Stimulated activated CD4-positive, alpha-beta T cell treated with anti-CD3 and anti-CD28 coated beads, Interleukin-12 subunit alpha, Interleukin-12 subunit beta, amount 100 ng/mL, for 4 hours (primary cell): ENCODE results near the gene RBM20.

ENCODE experiments used
- DNase-seq: peaks from one replicate; pipeline ENCODE4 v3.0.0-alpha.2; 2020

The RBM20 gene

DNA sequence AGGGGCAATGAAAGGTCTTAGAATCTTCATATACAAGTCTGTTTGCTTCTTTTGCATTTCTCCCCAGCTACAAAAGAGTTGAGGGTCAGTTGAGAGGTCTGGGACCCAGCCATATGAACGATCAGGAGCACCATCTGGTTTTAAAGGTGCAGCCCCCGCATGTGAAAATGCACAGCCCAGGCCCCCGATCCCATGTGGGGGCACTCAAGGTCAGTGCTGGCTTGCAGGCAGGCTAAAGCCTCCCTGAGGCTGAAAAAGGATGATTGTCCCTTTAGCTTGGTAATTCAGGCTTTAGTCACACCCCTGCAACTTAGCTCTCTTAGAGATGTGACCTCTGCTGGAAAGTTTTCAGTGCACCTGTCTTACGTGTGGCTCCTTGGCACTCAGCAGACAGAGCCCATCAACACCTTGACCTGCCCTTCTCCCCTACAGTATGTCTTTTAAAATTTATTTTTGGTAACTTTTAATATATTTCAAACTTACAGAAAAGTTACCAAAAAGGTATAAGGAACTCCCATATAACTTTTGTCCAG lies 147.5 kb downstream of the RBM20 start:
- no peak for DNase-seq

DNA sequence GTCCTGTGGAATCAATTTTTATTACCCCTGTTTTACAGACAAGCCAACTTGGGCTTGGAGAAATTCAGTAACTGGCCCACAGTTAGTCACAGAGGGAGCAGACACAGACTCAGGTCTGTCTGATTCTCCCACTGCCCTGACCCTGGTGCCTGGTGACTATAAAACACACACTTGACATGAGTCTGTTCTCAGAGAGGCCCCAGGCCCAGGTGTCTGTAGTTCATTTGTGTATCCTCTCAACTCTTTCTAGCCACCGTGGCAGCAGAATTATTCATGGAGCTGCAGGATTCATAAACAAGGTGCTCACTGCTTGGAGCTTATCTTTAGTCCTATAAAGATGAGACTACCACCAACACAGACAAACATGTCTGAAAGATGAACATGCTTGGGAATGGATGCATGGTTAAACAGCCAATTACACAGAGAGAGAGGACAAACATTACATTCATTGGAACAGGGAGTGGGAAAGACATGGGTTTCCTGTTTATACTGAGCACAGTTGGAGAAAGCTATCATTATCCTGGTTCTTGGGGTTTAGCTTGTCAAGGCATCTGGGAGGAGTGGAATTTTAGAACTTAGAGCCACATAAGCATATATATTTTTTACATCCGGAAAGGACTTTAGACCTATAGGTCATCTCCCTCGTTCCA lies 148.5 kb downstream of the RBM20 start:
- no peak for DNase-seq

DNA sequence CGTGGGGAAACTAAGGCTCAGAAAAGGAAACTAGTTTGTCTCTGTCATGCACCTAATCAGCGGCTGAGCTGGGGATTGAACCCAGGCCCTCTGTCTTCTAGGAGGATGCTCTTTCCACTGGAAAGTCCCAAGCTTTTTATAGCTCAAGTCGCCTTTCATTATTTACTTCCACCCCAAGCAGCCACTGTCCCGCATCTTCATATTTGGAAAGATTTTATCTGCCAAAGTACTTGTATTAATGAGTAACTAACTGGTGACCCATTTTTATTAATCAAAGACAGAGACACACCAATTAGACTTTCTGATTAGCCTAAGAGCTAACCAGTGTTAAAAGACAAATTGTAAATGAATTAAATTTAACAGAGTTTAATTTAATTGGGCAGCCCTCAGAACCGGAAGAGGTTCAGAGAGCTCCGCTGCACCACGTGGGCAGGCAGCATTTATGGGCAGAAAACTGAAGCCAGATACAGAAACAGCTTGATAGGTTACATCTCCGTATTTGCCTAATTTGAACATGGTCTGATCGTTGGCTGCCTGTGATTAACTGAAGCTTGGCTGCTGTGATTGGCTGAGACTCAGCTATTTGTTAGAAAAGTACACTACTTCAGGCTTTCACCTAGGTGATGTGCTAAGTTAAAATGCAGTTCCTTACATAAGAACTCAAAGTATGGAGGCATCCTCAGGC lies 149.1 kb downstream of the RBM20 start:
- DNase-seq = no peak

DNA sequence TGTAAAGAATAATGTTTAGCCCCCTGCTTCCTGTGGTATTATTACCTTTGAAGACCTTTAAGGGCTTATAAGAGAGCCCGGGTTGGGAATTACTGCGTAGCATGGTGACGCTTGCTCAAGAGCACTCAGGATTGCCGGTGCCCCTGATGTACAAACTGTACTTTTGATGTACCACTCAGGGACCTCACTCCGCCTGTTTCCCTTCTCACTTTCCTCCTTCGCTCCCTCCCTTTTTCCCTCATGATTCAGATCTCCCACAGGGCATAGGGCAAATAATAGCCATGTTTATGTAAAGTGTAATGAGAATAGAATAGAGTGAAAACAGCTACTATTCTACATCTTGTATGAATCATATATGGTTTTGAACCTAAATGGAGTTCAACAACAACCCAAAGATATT lies 149.8 kb downstream of the RBM20 start:
- no peak for DNase-seq

DNA sequence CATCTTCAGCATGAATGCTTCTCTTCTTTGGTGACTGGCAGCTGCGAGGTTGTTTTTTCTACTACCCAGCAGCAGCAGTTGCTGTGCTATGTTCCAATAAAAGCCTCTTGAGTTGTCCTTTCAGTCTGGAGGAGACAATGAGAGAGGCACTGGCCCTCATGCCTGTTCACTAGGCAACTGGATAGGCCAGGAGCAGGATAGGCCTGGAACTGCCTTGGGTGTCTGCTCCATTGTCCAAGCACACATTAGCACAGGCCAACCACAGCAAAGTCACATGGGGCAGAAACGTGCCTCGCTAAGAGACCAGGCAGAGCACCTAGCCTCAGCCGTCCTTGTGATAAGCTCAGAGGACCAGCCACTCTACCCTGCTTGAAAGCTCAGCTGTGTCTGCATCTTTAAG lies 150.7 kb downstream of the RBM20 start:
- no peak for DNase-seq

DNA sequence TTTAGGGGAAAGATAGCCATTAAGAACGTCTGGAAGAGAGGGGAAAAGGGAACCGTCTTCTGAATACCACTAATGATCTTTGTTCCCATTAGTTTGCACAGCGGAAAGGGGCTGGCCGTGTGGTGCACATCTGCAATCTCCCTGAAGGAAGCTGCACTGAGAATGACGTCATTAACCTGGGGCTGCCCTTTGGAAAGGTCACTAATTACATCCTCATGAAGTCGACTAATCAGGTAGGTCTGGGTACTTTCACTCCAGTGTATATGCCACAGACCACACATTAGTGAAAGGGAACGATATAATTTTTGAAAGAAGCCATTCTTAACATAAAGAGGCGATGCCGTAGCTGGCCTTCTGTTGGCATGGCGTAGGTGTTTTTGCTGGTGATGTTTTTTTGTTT lies 153.3 kb downstream of the RBM20 start:
- no peak for DNase-seq

DNA sequence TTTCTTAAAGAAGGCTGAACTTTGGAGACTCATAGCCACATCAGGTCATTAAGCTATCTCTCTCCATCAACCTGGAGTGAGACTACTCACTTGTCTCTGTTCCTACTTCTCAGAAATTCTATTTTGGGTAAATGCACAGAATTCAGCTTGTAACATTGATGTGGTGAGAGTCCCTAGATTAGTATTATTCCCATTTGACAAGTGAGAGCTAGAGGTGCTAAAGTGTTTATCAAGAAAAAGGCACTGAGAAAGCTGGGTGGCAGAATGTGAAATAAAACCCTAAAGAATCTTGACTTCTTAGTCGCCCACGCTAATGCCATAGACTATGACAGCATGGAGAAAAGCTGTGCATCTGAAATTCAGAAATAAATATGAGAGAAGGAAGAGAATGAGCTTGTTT lies 154.2 kb downstream of the RBM20 start:
- no peak for DNase-seq

DNA sequence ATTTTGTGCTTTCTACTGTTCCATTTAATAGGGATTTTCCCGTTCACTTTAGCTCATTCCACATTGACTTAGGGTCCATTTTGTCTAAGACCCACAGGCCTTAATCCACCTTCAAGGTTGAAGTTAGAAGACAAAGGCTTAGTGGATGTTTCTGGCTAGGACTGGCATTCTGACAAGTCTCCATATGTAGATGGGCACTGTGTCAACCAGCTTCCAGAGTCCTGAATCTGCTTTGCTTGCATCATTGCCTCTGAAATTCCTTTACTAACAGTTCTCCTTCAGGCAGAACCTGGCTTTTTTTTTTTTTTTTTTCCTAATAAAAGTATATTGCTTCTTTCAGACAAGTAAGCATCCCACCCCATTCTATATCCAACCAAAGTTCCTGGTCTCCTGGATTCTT lies 158.0 kb downstream of the RBM20 start:
- no peak for DNase-seq

DNA sequence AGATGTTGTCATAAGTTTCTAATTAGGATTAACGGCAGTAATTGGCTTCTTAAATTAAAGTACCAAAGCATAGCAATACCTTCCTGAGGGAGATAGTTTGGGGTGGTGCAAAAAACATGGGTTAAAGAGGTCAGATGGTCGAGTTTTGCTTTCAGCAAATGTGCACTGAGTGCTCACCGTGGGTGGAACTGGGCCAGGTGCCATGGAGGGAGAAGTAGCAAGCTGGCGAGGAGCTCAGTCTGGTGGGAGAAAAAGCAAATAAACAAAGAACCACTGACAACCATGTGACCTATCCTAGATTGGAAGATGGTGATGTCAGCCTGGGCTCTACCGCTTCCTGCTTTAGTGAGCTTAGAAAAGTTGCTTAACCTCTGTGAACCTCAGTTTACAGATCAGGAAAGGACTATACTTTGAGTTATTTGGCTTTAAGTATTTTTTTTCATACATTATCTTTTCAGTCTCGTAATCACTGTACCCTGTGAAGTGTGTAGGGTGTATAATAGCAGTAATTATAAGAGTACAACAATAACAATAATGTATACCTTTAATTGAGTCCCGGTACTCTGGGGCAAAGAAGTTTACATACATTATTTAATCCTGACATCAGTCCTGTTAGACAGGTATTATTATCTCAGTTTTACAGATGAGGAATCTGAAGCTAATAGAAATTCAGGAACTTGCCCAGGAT lies 158.6 kb downstream of the RBM20 start:
- DNase-seq = no peak

DNA sequence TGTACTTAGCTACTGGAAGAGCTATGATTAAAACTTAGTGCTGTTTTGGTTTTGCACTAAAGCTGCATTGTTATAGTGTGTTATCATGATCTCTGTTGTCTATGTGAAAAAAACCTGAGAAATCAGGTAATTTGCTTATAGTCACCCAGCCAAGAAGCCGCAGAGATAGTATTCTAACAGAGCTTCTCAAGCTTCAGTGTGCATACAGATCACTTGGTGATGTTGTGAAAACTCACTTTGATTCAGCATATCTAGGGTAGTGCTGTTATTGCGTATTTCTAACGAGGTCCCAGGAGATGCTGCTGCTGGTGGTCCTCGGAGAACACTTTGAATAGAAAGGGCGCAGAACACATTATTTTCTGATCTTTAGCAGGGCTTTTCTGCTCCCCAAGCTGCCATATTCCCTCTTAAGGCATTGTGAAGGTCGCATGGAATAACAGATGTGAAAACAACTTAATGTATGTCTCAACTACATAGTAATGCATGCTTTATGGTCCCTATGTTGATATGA lies 159.2 kb downstream of the RBM20 start:
- DNase-seq = no peak

DNA sequence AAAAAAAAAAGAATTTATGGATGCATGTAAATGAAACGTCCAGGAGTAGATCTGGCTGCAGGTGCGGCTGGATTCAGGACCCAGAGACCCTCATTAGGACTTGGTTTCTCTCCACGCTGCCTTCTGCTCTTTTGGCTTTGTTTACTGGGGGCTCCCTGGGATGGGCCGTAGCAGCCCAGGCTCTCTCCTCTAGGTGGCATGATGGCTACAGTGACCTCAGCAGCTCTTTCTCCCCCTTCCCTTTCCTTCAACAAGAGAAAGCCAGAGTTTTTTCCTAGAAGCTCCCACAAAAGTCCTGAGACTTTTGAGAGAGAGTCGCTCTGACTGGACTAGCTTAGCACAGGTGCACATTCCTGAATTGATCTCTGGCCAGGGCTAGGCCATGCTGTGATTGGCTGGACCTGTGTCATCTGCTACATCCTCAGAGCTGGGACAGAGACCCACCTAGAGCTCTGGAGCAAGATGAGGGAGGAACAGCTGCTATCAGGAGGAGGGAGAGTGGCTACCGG lies 159.7 kb downstream of the RBM20 start:
- peak; percentile 12 for DNase-seq

DNA sequence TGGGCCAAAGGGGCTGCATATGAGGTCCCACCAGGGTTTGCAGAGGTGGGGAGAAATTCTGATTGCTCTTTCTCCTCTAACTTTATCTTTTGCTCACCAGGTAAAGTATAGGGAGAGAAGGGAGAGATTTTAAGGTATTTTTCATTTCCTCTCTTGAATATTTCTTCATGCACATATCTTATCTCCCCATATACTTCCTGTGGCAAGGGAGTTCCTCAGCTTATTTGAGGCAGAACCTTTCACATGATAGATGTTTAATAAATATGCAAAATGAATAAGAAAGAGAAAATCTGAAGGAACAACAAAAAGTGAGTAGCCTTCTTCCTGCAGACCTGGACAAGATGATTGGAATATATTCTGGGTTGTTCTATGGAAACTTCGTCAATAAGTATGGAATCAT lies 160.2 kb downstream of the RBM20 start:
- DNase-seq = no peak

DNA sequence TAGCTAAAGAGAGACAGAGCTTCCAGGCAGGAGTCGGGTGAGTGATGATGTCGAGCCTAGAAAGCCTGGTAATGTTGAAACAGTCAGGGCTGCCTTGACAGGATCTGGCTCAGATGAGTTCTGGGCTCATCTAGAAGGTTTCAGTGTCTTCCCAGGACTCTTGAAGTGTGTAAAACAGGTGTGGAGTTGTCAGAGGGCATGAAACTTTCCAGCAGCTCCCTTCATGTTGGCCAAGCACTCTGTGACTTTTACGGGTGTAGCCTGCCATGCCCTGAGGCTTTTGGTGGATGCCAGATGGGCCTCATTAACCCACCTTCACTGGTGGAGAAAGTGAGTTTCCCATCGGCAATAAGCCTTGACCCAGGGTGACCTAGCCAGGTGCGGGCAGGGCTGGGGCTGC lies 161.2 kb downstream of the RBM20 start:
- no peak for DNase-seq

DNA sequence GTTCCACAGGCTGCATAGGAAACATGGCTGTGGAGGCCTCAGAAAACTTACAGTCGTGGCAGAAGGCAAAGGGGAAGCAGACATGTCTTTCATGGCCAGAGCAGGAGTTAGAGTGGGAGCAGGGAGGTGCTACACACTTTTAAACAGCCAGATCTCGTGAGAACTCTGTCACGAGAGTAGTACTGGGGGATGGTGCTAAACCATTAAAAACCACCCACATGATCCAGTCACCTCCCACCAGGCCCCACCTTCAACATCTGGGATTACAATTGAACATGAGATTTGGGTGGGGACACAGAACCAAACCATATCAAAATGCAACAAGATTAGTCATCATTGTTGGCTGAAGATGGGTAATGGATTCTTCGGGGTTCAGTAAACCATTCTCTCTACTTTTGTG lies 162.2 kb downstream of the RBM20 start:
- no peak for DNase-seq

DNA sequence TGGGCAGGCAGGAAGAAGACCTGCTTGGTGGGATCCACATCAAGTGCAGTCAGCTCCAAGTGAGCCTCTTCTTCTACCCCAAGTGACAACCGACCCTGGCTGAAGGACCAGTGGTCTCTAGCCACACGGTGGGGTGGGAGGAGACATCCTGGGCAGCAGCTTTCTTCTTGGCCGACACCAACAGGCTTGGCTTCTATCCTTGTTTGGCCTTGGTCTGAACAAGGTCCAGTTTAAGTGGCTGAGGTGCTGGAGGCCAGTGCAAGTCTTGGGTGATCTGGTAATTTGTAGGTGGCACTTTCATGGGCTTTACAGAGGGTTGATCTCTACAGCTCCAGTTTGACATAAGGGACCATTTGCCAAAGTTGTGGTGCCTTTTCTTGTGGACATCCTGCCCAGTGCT lies 164.0 kb downstream of the RBM20 start:
- no peak for DNase-seq

DNA sequence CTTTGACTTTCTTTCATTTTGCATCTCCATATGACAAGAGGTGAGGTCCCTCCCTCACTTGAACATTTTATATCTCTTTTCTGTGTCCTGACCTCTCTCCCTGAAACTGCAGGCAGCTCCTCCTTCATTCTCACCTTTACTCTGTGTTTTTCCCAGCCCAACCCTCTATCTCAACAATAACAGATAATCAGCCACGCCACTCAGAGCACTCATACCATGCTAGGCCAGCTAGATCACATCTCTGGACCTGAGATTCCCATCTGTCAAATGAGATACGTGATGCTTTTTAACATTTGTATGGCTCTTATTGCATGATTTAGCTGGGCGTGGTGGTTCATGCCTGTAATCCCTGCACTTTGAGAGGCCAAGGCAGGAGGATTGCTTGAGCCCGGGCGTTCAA lies 164.5 kb downstream of the RBM20 start:
- no peak for DNase-seq

DNA sequence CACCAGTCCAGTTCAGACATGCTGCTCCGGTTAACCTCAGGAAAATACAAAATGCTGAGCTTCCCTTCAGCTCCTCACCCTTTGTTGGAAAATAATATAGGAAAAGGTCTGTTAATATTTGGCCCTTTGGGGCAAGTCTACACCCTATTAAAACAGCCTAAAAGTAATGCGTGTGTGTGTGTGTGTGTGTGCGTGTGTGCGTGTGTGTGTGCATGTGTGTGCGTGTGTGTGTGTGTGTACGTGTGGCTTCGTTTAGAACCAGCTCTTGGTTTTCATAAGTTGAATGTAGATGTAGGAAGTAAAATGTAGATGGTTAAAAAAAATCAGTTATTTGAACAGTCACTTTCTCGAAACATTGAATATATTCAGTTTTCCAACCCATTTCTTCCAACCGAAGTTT lies 166.5 kb downstream of the RBM20 start:
- DNase-seq = no peak

DNA sequence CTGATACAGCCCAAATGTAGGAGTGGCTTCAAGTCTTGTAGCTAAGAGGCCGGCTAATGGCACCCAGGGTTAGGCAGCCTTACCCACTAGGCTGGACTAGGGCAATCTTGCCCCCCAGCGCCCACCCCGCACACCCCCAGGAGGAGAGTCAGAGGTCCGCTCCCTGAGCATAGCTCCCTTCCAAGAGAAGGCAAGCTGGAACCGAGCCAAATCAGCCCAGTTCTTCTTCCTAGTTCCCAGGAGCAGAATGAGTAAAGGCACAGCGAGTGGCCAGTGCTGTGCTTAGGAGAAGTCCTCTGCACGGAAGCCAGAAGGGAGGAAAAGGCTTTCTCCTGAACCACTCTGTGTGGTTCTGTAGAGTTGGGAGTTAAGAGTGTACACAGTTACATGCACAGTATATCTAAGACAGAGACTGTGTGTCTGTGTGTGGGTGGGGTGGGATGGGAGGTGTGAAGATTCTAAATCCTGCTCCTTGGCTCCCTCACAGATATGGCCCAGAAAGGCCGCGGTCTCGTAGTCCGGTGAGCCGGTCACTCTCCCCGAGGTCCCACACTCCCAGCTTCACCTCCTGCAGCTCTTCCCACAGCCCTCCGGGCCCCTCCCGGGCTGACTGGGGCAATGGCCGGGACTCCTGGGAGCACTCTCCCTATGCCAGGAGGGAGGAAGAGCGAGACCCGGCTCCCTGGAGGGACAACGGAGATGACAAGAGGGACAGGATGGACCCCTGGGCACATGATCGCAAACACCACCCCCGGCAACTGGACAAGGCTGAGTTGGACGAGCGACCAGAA lies 167.8 kb downstream of the RBM20 start:
- no peak for DNase-seq

DNA sequence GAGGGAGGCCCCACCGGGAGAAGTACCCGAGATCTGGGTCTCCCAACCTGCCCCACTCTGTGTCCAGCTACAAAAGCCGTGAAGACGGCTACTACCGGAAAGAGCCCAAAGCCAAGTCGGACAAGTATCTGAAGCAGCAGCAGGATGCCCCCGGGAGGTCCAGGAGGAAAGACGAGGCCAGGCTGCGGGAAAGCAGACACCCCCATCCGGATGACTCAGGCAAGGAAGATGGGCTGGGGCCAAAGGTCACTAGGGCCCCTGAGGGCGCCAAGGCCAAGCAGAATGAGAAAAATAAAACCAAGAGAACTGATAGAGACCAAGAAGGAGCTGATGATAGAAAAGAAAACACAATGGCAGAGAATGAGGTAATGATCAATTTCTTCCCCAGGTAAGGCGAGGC lies 168.4 kb downstream of the RBM20 start:
- DNase-seq = no peak

DNA sequence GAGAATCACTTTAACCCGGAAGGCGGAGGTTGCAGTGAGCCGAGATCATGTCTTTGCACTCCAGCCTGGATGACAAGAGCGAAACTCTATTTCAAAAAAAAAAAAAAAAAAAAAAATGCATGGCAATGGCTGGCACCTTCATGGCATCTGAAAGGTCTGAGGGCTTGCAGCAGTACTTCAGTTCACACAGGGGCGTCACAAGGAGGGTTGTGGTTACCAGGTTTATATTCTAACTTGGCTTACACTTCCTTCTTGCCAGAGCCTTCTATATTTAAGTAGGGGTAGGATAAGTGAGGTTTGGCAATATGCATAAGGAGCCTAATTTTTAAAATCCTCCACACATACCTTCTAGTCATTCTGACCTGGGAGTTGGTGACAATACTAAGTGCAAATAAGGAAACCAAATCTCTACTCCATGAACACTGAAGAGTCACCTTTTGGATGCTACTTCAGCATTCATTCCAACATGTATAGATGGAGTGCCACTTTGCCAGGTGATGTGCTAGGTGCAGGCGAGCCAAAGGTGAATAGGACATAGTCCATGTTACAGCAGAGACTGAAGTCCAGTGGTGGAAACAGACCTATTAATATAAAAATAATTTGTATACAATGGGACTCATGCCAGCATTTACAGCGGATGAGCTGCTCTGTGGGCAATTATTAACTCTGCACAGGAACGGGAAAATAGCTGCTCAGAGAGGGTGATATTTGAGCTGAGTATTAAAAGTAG lies 169.8 kb downstream of the RBM20 start:
- no peak for DNase-seq

DNA sequence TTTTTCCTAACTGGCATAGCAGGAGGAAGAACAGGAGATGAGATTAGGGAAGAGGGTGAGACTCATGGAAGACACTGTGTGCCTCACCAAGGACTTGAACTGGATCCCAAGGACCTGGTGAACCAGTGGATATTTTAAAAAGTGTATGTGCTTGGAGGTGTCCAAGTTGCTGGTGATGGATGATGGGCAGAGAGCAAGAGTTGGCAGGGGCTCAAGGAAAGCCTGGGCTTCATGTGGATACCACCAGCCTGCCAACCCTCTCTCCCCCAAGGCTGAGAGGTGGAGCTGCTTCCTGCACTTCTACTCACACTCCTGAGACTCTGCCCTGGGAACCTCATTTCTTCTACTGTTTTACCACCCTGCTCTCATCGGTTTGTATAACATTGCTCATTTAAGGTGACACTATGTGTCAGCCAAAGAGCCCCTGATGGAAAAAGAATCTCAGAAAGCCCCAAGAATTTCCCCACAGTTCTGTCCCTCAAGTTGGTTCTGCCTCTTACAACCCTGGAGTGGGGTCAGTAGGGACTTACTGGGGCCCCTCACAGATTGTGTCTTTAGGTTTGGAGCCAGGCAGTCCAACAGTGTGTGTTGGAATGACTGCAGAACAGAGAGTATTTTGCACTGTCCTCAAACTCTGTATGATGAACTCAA lies 171.3 kb downstream of the RBM20 start:
- no peak for DNase-seq

DNA sequence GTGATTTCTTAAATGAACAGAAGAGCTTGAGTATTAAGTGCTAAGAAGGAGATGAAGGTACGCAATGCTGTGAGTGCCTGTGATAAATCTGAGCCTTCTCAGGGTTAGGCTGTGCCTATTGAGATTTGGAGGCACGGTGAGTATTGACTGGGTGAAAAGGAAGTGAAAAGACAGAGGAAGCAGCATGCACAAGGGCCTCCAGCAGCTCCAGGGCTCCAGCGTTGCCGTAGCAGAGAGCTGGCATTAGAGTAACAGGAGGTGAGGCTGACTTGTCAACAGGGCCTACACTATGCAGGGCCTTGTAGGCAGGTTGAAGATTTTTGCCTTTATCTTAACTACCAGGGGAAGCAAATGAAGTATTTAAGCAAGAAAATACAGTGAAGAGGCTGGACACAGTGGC lies 173.5 kb downstream of the RBM20 start:
- no peak for DNase-seq
